Neural cell (in vitro differentiated cells): ENCODE data around the gene MLC1. TPM values are rescaled to one million over a fixed set of nuclear protein-coding genes. Genes with fewer than 3 reads are reported as not detected.

ENCODE experiments used
- H2AFZ ChIP-seq: fragments of 200-600, 300-800 bp; sonication (generic), shearing (Covaris generic); 2 replicates; pipeline ENCODE4 v1.6.0; 2014; ENCODE audit warnings: low read depth, mild to moderate bottlenecking, antibody characterized with exemption, low read length, moderate library complexity
- H3F3A ChIP-seq: fragments of 200-600 bp; shearing (Covaris generic); 2 replicates; pipeline ENCODE4 v1.6.1; 2016; ENCODE audit warnings: mild to moderate bottlenecking, moderate library complexity, mixed read lengths, antibody characterized with exemption, low read length; ENCODE audit not compliant: insufficient read depth, poor library complexity, severe bottlenecking
- H3K27ac ChIP-seq: fragments of 200-600, 300-800 bp; sonication (generic), shearing (Covaris generic); 2 replicates; pipeline ENCODE4 v1.5.1; 2014; ENCODE audit warnings: mild to moderate bottlenecking, low read length, moderate library complexity
- H3K27me3 ChIP-seq: fragments of 300-800, 200-600 bp; sonication (generic), shearing (Covaris generic); 2 replicates; pipeline ENCODE4 v1.6.0; 2014; ENCODE audit warnings: mild to moderate bottlenecking, low read depth, low read length, moderate library complexity; ENCODE audit not compliant: insufficient read depth
- H3K36me3 ChIP-seq: fragments of 300-800, 200-600 bp; sonication (generic), shearing (Covaris generic); 2 replicates; pipeline ENCODE4 v1.5.1; 2014; ENCODE audit warnings: mild to moderate bottlenecking, antibody characterized with exemption, low read length, moderate library complexity; ENCODE audit not compliant: insufficient read depth
- H3K4me2 ChIP-seq: fragments of 300-800, 200-600 bp; sonication (generic), shearing (Covaris generic); 2 replicates; pipeline ENCODE4 v1.6.0; 2014; ENCODE audit warnings: mild to moderate bottlenecking, low read length
- H3K4me3 ChIP-seq: fragments of 300-800, 200-600 bp; sonication (generic), shearing (Covaris generic); 2 replicates; pipeline ENCODE4 v1.5.1; 2014; ENCODE audit warnings: mild to moderate bottlenecking, low read length, moderate library complexity
- H3K79me2 ChIP-seq: fragments of 200-600 bp; shearing (Covaris generic); replicated peaks from 2 replicates; pipeline ENCODE4 v1.6.0; 2014; ENCODE audit warnings: mild to moderate bottlenecking, low read length, moderate library complexity; ENCODE audit not compliant: insufficient read depth
- H3K9ac ChIP-seq: fragments of 300-800, 200-600 bp; sonication (generic), shearing (Covaris generic); 2 replicates; pipeline ENCODE4 v1.6.1; 2016; ENCODE audit warnings: mild to moderate bottlenecking, low read length, mixed read lengths
- H3K9me2 ChIP-seq: fragments of 200-600 bp; shearing (Covaris generic); 2 replicates; pipeline ENCODE4 v1.6.1; 2016; ENCODE audit warnings: mild to moderate bottlenecking, low read length, mixed read lengths; ENCODE audit not compliant: insufficient read depth
- H3K9me3 ChIP-seq: fragments of 200-600, 300-800 bp; sonication (generic), shearing (Covaris generic); 2 replicates; pipeline ENCODE4 v1.6.1; 2016; ENCODE audit warnings: mild to moderate bottlenecking, mixed run types, low read length, moderate library complexity, mixed read lengths
- H4K20me1 ChIP-seq: fragments of 200-600 bp; shearing (Covaris generic); 2 replicates; pipeline ENCODE4 v1.6.1; 2016; ENCODE audit warnings: mild to moderate bottlenecking, mixed run types; ENCODE audit not compliant: insufficient read depth
- EP300 ChIP-seq: fragments of 450-650 bp; conservative IDR thresholded peaks from 2 replicates; pipeline ENCODE4 v1.6.1; 2014; ENCODE audit warnings: antibody characterized with exemption, mild to moderate bottlenecking, moderate library complexity; ENCODE audit not compliant: poor library complexity, severe bottlenecking
- EZH2 ChIP-seq: fragments of 200-600, 300-800 bp; shearing (Covaris generic), sonication (generic); IDR thresholded peaks from 2 replicates; pipeline ENCODE4 v1.6.1; 2014; ENCODE audit warnings: antibody characterized with exemption, low read length, borderline replicate concordance, mild to moderate bottlenecking; ENCODE audit not compliant: insufficient read depth, poor library complexity, severe bottlenecking
- MXI1 ChIP-seq: fragments of 450-650 bp; conservative IDR thresholded peaks from 2 replicates; pipeline ENCODE4 v1.6.1; 2014; ENCODE audit warnings: antibody characterized with exemption, mild to moderate bottlenecking; ENCODE audit not compliant: poor library complexity, severe bottlenecking
- POLR2AphosphoS5 ChIP-seq: IDR thresholded peaks from 2 replicates; pipeline ENCODE4 v1.6.1; 2012
- RAD21 ChIP-seq: fragments of 450-650 bp; conservative IDR thresholded peaks from 2 replicates; pipeline ENCODE4 v1.6.1; 2014; ENCODE audit warnings: antibody characterized with exemption, mild to moderate bottlenecking, moderate library complexity
- SMC3 ChIP-seq: fragments of 450-650 bp; conservative IDR thresholded peaks from 2 replicates; pipeline ENCODE4 v1.6.1; 2014; ENCODE audit warnings: antibody characterized with exemption, mild to moderate bottlenecking, moderate library complexity; ENCODE audit not compliant: poor library complexity
- TAF1 ChIP-seq: IDR thresholded peaks from 2 replicates; pipeline ENCODE4 v1.6.1; 2012; ENCODE audit warnings: low read depth
- polyA plus RNA-seq: library from polyadenylated mRNA; depleted of rRNA; stranded (reverse); fragments of >200 nt; gene quantifications from 2 replicates; pipeline ENCODE4 v1.2.3, GENCODE V29; 2014
- TF ChIP-seq, protein P1 (sequence below): IDR thresholded peaks from 2 replicates; pipeline ENCODE4 v1.6.1; 2012; ENCODE audit warnings: borderline replicate concordance
- TF ChIP-seq, protein P2 (sequence below): fragments of 450-650 bp; IDR thresholded peaks from 2 replicates; pipeline ENCODE4 v1.5.1; 2014; ENCODE audit warnings: antibody characterized with exemption, mild to moderate bottlenecking, moderate library complexity; ENCODE audit not compliant: poor library complexity, severe bottlenecking

Gene MLC1
- polyA plus RNA-seq, 1 donor from 2014 or later, result not detected

DNA sequence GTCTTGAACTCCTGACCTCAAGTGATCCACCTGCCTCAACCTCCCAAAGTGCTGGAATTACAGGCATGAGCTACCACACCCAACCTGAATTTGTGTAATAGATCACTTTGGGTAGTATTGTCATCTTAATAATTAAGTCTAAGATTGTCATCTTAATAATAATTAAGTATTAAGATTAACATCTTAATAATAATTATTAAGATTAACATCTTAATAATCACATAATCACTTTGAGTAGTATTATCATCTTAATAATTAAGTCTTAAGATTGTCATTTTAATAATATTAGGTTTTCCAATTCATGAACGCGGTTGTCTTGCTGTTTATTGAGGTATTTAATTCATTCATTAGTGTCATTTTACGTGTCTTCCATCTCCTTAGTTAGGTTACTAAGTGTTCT lies 12.8 kb upstream of the MLC1 start:
- Histone ChIP-seq H4K20me1 (no peaks in the 10 kb centered on the region), H3K9me3 (no peaks in the 10 kb centered on the region), H3F3A (no peaks in the 10 kb centered on the region), H3K4me3 (no peak overlapping the region), H3K9ac (no peak overlapping the region), H3K36me3 (no peaks in the 10 kb centered on the region), H3K79me2 (no peaks in the 10 kb centered on the region), H3K27ac (no peak overlapping the region), H3K4me2 (no peak overlapping the region), H2AFZ (no peak overlapping the region), H3K9me2 (no peaks in the 10 kb centered on the region), H3K27me3 (no peaks in the 10 kb centered on the region)
- no peak for TF ChIP-seq EP300
- TF ChIP-seq EZH2, result no peak
- no peak for TF ChIP-seq SMC3
- TF ChIP-seq, protein P1, sequence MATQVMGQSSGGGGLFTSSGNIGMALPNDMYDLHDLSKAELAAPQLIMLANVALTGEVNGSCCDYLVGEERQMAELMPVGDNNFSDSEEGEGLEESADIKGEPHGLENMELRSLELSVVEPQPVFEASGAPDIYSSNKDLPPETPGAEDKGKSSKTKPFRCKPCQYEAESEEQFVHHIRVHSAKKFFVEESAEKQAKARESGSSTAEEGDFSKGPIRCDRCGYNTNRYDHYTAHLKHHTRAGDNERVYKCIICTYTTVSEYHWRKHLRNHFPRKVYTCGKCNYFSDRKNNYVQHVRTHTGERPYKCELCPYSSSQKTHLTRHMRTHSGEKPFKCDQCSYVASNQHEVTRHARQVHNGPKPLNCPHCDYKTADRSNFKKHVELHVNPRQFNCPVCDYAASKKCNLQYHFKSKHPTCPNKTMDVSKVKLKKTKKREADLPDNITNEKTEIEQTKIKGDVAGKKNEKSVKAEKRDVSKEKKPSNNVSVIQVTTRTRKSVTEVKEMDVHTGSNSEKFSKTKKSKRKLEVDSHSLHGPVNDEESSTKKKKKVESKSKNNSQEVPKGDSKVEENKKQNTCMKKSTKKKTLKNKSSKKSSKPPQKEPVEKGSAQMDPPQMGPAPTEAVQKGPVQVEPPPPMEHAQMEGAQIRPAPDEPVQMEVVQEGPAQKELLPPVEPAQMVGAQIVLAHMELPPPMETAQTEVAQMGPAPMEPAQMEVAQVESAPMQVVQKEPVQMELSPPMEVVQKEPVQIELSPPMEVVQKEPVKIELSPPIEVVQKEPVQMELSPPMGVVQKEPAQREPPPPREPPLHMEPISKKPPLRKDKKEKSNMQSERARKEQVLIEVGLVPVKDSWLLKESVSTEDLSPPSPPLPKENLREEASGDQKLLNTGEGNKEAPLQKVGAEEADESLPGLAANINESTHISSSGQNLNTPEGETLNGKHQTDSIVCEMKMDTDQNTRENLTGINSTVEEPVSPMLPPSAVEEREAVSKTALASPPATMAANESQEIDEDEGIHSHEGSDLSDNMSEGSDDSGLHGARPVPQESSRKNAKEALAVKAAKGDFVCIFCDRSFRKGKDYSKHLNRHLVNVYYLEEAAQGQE, result no peak
- TF ChIP-seq POLR2AphosphoS5, result no peak
- TF ChIP-seq, protein P2, sequence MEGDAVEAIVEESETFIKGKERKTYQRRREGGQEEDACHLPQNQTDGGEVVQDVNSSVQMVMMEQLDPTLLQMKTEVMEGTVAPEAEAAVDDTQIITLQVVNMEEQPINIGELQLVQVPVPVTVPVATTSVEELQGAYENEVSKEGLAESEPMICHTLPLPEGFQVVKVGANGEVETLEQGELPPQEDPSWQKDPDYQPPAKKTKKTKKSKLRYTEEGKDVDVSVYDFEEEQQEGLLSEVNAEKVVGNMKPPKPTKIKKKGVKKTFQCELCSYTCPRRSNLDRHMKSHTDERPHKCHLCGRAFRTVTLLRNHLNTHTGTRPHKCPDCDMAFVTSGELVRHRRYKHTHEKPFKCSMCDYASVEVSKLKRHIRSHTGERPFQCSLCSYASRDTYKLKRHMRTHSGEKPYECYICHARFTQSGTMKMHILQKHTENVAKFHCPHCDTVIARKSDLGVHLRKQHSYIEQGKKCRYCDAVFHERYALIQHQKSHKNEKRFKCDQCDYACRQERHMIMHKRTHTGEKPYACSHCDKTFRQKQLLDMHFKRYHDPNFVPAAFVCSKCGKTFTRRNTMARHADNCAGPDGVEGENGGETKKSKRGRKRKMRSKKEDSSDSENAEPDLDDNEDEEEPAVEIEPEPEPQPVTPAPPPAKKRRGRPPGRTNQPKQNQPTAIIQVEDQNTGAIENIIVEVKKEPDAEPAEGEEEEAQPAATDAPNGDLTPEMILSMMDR, result no peak
- TF ChIP-seq MXI1, result no peak
- no peak for TF ChIP-seq TAF1
- TF ChIP-seq RAD21, result no peak

DNA sequence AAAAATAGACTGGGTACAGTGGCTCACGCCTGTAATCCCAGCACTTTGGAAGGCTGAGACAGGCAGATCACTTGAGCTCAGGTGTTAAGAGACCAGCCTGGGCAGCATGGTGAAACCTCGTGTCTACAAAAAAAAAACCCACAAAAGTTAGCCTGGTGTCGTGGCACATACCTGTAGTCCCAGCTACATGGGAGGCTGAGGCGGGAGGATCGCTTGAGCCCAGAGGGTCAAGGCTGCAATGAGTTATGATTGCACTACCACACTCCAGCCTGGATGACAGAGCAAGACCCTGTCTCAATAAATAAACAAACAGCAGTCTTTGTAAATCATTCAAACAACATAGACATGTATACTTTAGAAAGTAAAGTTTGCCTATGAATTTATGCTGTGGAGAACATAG lies 7.1 kb upstream of the MLC1 start:
- Histone ChIP-seq H3K79me2 (no peaks in the 10 kb centered on the region), H3K27ac (no peak overlapping the region), H3K4me3 (no peak overlapping the region), H3K36me3 (no peaks in the 10 kb centered on the region), H3K9ac (no peak overlapping the region), H3K9me3 (no peaks in the 10 kb centered on the region), H3F3A (no peaks in the 10 kb centered on the region), H3K9me2 (no peaks in the 10 kb centered on the region), H3K4me2 (no peak overlapping the region), H4K20me1 (no peaks in the 10 kb centered on the region), H2AFZ (no peak overlapping the region), H3K27me3 (no peaks in the 10 kb centered on the region)
- TF ChIP-seq TAF1, result no peak
- no peak for TF ChIP-seq RAD21
- TF ChIP-seq, protein P1, result no peak
- no peak for TF ChIP-seq POLR2AphosphoS5
- TF ChIP-seq EP300, result no peak
- no peak for TF ChIP-seq SMC3
- TF ChIP-seq, protein P2, result no peak
- no peak for TF ChIP-seq MXI1
- TF ChIP-seq EZH2, result no peak
